ENCODE measurements around the gene DPF1. TPM values are rescaled to one million over a fixed set of nuclear protein-coding genes. Genes with fewer than 3 reads are reported as not detected.

Gene DPF1
- polyA plus RNA-seq, 3 donors from 2014 or later = not detected

DNA sequence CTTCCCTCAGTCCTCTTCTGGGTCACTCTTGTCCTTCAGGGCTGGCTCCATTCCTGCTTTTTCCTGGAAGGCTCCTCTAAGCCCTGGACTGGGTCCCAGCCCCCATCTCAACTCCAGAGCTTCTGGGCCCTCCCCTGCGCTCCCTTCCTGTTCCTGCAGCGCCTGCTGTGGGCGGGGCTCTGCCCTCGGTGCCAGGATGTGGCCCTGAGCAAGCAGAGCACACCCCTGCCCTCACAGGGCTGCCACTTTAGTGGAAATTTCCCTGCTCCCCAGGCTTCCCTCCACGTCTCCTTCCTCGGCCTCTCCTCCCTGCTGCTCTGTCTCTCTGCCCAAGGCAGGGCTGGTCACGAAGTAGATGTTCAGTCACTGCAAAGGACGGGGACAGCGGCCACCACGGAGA is 28.8 kb downstream of the DPF1 start:
- no peak overlapping the region for H3K4me3 Mint-ChIP-seq
- peaks cover 0 to 24% (median 14%) of the 10 kb centered on the region in 3 donors for H3K36me3 Mint-ChIP-seq
- no peak for DNase-seq
- H3K9me3 Mint-ChIP-seq = no peaks in the 10 kb centered on the region
- peaks cover 0 to 4% (median 0%) of the 10 kb centered on the region in 3 donors for H3K27me3 Mint-ChIP-seq (ENCODE audit: low read depth in 3 of 3)
- H3K27ac Mint-ChIP-seq = no peak overlapping the region
- no peaks in the 10 kb centered on the region for H3K4me1 Mint-ChIP-seq

DNA sequence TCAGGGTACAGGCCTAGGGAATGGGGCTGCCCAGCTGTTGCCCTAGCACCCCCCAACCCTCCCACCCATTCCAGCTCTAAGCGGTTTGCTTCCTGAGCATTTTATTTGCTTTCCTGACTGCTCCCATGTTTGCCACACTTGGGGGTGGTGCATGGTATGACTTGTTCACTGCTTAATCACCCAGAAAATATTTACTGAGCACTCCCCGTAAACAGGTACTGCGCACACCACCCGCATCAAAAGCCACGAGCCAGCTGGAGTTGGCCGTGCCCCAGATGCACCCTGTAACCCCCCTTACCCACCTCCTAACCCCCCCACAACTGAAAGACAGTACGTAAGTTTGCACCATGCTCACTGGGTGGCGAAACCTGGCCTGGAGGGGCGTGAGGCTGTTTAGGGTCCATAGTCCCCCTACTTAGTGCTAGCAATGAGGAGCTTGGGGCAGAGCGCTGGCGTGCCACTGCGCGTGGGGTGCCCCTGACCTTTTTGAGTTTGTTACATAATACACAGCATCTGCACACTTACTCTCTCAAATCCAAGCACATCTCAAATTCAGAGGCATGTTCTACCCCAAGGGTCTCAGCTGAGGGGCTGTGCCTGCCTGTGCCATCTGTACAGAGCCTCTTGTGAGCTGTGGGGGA is 29.8 kb downstream of the DPF1 start:
- H3K27me3 Mint-ChIP-seq (ENCODE audit: low read depth in 3 of 3) = peaks cover 0 to 5% (median 0%) of the 10 kb centered on the region in 3 donors
- no peaks in the 10 kb centered on the region for H3K4me1 Mint-ChIP-seq
- H3K36me3 Mint-ChIP-seq = peaks cover 0 to 24% (median 10%) of the 10 kb centered on the region in 3 donors
- H3K4me3 Mint-ChIP-seq = no peak overlapping the region
- no peaks in the 10 kb centered on the region for H3K9me3 Mint-ChIP-seq
- no peak overlapping the region for H3K27ac Mint-ChIP-seq
- DNase-seq = no peak

DNA sequence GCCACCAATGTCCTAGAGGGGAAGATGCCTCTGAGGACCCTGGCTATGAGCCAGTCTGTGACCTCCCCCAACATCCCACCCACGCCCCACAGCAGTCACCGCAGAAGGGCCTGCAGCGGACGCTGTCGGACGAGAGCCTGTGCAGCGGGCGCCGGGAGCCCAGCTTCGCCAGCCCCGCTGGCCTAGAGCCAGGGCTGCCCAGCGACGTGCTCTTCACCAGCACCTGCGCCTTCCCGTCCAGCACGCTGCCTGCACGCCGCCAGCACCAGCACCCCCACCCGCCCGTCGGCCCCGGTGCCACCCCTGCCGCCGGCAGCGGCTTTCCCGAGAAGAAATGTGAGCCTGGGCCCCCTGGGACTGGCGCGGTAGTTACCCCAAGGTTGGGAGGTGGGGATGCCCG is 30.6 kb downstream of the DPF1 start:
- Mint-ChIP-seq H3K4me1 (no peaks in the 10 kb centered on the region), H3K27ac (no peak overlapping the region), H3K27me3 (ENCODE audit: low read depth in 3 of 3) (peaks cover 0 to 5% (median 0%) of the 10 kb centered on the region in 3 donors), H3K36me3 (peaks cover 3 to 27% (median 14%) of the 10 kb centered on the region in 3 donors), H3K4me3 (no peak overlapping the region), H3K9me3 (no peaks in the 10 kb centered on the region)
- DNase-seq = no peak

DNA sequence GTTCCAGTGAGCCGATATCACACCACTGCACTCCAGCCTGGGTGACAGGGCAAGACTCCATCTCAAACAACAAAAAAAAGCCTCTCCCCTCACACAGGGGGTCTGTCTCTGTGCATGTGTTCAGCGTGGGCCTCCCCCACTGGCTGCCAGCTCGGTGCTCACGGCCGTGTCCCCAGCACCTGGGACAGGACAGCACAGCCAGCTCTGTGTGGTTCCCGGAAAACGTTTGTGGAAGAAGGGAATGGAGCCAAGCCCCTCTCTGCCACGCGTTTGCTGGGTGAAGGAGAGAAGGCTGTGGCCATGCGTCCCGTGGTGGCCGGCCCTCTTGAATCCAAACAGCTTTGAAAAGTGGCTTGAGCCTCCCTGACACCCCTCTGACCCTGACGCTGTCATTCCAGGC is 32.3 kb downstream of the DPF1 start:
- no peak overlapping the region for H3K4me3 Mint-ChIP-seq
- H3K36me3 Mint-ChIP-seq = peaks cover 3 to 25% (median 12%) of the 10 kb centered on the region in 3 donors
- peaks cover 0 to 5% (median 0%) of the 10 kb centered on the region in 3 donors for H3K27me3 Mint-ChIP-seq (ENCODE audit: low read depth in 3 of 3)
- no peaks in the 10 kb centered on the region for H3K4me1 Mint-ChIP-seq
- H3K27ac Mint-ChIP-seq = no peak overlapping the region
- H3K9me3 Mint-ChIP-seq = no peaks in the 10 kb centered on the region
- no peak for DNase-seq

DNA sequence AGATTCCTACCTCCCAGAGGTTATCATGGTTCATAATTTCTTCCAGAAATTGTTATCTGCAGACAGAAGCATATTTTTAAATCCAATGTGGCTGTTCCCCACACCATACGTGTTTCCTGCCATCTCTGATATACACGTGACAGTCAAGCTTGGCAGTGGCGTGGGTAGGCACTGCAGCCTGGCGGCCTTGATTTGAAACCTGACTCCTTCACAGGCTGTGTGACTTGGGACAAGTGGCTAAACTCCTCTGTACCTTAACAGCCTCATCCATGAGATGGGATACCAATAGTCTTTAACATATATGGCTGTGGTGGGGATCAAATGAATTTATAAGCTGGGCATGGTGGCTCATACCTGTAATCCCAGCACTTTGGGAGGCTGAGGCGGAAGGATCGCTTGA is 33.2 kb downstream of the DPF1 start:
- Mint-ChIP-seq H3K27ac (no peak overlapping the region), H3K36me3 (peaks cover 6 to 16% (median 8%) of the 10 kb centered on the region in 3 donors), H3K9me3 (no peaks in the 10 kb centered on the region), H3K4me1 (no peaks in the 10 kb centered on the region), H3K27me3 (ENCODE audit: low read depth in 3 of 3) (peaks cover 0 to 3% (median 0%) of the 10 kb centered on the region in 3 donors), H3K4me3 (no peak overlapping the region)
- DNase-seq = no peak

DNA sequence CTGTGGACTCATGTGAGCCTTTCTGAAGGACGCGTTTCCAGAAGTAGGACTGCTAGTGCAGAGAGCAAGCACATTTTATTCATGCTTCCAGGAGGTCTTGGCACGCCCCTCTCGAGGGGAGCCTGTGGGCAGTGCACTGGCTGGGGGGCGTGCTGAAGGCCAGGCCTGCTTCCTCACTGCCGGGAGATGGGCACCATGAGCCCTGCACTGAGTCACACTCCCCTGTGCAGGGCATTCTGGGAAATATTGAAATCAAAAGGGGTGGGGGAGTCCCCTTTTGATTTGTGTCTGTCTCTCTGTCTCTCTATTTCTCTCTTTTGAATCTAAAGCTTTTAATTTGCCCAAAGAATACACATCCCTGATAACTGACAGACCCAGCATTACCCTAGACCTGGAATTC is 34.0 kb downstream of the DPF1 start:
- DNase-seq = no peak
- H3K27ac Mint-ChIP-seq = no peak overlapping the region
- H3K27me3 Mint-ChIP-seq (ENCODE audit: low read depth in 3 of 3) = peaks cover 0 to 3% (median 0%) of the 10 kb centered on the region in 3 donors
- peaks cover 11 to 14% (median 13%) of the 10 kb centered on the region in 3 donors for H3K36me3 Mint-ChIP-seq
- H3K4me1 Mint-ChIP-seq = no peaks in the 10 kb centered on the region
- H3K4me3 Mint-ChIP-seq = no peak overlapping the region
- no peaks in the 10 kb centered on the region for H3K9me3 Mint-ChIP-seq

DNA sequence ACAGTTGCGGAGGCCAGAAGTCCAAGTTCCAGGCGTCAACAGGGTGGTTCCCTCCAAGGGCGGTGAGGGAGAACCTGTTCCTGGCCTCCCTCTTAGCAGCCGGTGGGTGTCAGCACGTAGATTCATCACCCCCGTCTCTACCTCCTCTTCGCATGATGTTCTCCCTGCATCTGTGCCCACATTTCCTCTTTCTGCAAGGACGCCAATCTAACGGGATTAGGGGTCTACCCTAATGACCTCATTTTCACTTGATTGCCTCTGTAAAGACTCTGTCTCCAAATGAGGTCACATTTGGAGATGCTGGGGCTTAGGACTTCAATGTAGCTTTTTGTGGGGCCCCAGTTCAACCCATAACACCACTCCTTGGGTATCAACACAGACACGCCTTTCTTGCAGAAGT is 38.5 kb downstream of the DPF1 start:
- Mint-ChIP-seq H3K27ac (no peak overlapping the region), H3K9me3 (peaks cover 1 to 7% (median 5%) of the 10 kb centered on the region in 6 donors), H3K4me3 (no peak overlapping the region), H3K36me3 (peaks cover 20 to 38% (median 33%) of the 10 kb centered on the region in 3 donors), H3K4me1 (no peaks in the 10 kb centered on the region), H3K27me3 (ENCODE audit: low read depth in 3 of 3) (peaks cover 0 to 3% (median 0%) of the 10 kb centered on the region in 3 donors)
- no peak for DNase-seq

DNA sequence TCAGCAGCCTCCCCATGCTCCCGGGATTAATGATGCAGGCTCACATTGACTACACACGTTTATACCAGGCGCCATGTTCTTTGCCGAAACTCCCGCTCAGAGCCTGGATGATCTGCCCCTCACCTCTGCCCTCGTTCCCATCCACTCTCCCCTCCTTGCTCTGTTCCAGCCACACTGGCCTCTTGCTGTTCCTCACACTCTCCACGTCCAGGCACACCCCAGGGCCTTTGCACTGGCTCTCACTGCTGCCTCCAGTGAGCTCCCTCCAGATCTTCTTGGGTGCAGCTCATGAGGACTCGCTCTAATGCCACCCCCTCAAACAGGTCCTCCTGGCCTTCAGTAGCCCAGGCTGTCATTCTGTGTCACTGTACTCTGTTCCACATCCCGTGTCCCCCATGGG is 39.2 kb downstream of the DPF1 start:
- Mint-ChIP-seq H3K27me3 (ENCODE audit: low read depth in 3 of 3) (no peaks in the 10 kb centered on the region), H3K36me3 (peaks cover 20 to 40% (median 36%) of the 10 kb centered on the region in 3 donors), H3K4me3 (no peak overlapping the region), H3K4me1 (no peaks in the 10 kb centered on the region), H3K27ac (no peak overlapping the region), H3K9me3 (peaks cover 3 to 10% (median 7%) of the 10 kb centered on the region in 6 donors)
- DNase-seq = no peak

DNA sequence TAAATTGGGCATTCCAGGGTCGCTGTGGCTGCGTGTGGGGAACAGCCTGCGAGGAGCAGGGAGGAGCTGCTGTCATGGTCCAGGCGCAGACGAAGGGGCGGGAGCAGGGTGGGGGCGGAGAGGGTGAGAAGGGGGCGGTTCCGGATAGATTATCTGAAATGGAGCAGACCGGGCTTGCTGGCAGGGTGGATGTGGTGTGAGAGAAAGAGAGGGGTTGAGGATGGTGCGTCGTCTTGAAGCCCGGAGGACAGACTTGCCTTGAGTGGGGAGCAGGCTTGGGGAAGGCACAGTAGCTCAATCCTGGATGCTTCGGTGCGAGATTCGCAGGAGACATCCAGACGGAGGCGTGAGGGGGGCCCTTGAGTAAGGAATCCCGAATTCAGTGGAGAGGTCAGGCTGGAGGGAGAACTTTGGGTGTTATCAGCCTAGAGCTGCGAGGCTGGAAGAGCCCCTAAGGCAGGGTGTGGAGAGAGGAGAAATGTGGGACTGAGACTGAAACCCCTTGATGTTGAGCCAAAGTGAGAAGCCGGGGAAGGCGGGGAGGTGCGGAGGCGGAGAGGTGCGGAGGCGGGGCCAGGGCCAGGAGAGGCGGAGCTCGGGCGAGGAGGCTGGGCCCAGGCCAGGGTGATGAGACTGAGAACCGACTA is 40.6 kb downstream of the DPF1 start:
- peaks cover 3 to 17% (median 9%) of the 10 kb centered on the region in 6 donors for H3K9me3 Mint-ChIP-seq
- no peak overlapping the region for H3K4me3 Mint-ChIP-seq
- H3K36me3 Mint-ChIP-seq = peaks cover 26 to 46% (median 42%) of the 10 kb centered on the region in 3 donors
- H3K27me3 Mint-ChIP-seq (ENCODE audit: low read depth in 3 of 3) = no peaks in the 10 kb centered on the region
- H3K27ac Mint-ChIP-seq = no peak overlapping the region
- no peaks in the 10 kb centered on the region for H3K4me1 Mint-ChIP-seq
- no peak for DNase-seq

DNA sequence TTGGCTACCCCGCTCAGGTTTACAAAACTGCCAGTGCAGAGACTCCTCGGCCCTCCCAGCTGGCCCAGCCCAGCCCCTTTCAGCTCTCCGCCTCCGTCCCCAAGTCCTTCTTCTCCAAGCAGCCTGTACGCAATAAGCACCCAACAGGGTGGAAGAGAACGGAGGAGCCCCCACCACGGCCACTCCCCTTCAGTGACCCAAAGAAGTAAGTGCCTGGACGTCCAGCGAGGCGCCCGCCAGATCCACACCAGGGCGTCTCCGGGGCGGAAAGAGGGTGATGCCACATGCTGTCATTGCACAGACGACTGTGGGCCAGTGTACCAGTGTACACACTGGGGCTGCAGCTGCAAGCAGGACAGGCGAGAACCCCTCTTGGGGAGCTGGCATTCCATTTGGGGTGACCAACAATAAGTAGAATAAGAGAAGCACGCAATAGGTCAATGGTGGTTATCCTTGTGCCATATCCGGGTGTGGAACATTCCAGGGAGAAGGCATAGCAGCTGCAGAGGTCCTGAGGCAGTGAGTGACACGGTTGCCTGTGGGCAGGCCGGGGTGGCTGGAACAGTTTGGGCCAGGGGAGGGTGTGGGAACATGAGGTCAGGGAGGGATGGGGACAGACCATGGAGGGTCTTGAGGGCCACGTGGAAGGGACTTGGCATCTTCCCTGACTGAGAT is 41.3 kb downstream of the DPF1 start:
- Mint-ChIP-seq H3K27me3 (ENCODE audit: low read depth in 3 of 3) (no peaks in the 10 kb centered on the region), H3K27ac (no peak overlapping the region), H3K36me3 (peaks cover 26 to 50% (median 42%) of the 10 kb centered on the region in 3 donors), H3K9me3 (peaks cover 3 to 17% (median 9%) of the 10 kb centered on the region in 6 donors), H3K4me3 (no peak overlapping the region), H3K4me1 (no peaks in the 10 kb centered on the region)
- DNase-seq = no peak

DNA sequence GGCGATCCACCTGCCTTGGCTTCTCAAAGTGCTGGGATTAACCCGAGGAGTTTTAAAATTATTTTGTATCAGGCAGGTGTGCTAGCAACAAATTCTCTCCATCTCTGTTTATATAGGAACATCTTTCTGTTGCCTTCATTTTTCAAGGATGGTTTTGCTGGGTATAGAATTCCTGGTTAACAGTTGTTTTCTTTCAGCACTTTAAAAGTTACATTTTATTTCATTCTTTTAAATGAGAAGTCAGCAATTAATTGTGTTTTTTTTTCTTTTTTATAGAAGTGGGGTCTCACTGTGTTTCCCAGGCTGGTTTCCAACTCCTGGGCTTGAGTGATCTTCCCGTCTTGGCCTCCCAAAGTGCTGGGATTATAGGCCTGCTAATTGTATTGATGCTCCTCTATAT is 44.0 kb downstream of the DPF1 start:
- Mint-ChIP-seq H3K4me1 (no peaks in the 10 kb centered on the region), H3K4me3 (no peak overlapping the region), H3K27ac (no peak overlapping the region), H3K27me3 (ENCODE audit: low read depth in 3 of 3) (no peaks in the 10 kb centered on the region), H3K9me3 (peaks cover 3 to 17% (median 9%) of the 10 kb centered on the region in 6 donors), H3K36me3 (peaks cover 18 to 45% (median 40%) of the 10 kb centered on the region in 3 donors)
- no peak for DNase-seq

DNA sequence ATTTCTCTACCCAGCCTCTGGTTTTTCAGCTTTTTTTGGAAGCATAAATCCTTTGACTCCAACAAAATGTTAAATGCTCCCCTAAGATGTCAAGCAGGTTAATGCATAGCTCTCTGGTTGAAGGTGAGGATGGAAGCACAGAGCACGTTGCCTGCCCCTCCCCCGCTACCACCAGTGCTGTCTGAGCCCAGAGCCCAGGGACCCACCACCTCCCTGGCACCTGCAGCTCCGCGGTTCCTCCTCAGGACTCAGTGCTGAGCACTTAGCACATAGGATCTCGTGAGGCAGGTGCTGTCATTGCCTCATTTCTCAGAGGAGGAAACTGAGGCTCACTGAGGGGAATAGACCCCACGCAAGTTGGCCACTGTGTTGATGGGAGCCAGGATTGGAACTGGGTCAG is 48.6 kb downstream of the DPF1 start:
- no peaks in the 10 kb centered on the region for H3K4me1 Mint-ChIP-seq
- H3K27ac Mint-ChIP-seq = no peak overlapping the region
- DNase-seq = no peak
- peaks cover 11 to 22% (median 17%) of the 10 kb centered on the region in 3 donors for H3K36me3 Mint-ChIP-seq
- no peaks in the 10 kb centered on the region for H3K27me3 Mint-ChIP-seq (ENCODE audit: low read depth in 3 of 3)
- H3K4me3 Mint-ChIP-seq = no peak overlapping the region
- H3K9me3 Mint-ChIP-seq = peaks cover 0 to 11% (median 3%) of the 10 kb centered on the region in 6 donors

DNA sequence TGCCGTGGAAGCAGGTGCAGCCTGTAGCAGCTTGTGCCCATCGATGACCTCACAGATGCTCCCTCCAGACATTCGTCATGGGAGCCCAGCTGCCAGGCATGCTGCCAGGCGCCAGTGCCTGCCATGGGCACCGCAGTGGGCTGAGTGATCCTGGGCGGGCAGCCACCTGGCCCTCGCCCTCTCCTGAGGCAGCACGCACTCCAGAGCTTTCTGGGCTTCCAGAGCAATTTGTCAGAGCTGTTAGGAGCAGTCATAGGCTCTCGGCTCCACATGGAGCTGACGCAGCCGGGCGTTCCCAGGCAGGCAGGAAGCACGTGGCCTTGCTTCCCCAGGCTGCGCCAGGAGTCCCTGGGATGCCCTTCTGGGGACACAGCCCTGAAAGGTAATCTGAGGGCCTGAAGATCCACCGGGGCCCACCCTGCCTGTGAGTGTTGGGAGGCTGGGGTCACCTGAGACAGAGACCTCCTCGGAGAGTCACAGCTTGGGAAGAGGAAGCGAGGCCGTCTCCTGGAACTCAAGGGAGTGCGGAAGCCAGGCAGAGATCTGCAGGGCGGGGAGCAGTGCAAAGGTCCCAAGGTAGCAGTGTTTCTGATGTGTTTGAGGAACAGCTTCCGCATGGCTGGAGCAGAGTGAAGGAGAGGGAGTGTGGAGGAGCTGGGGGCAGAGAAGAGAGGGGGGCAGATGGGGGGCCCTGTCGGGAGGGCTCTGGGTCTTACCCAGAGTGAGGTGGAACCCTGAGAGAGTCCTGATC is 50.6 kb downstream of the DPF1 start:
- Mint-ChIP-seq H3K4me1 (no peaks in the 10 kb centered on the region), H3K27ac (no peak overlapping the region), H3K27me3 (ENCODE audit: low read depth in 3 of 3) (no peaks in the 10 kb centered on the region), H3K36me3 (peaks cover 3 to 11% (median 5%) of the 10 kb centered on the region in 3 donors), H3K4me3 (no peak overlapping the region), H3K9me3 (no peaks in the 10 kb centered on the region)
- DNase-seq = no peak

All from immature natural killer cell (primary cell).